Left forelimb (tissue), 1 donor: ENCODE results near the gene CCNB1.
A peak's percentile ranks its signal among the peaks of the same experiment; 100 is the strongest.
"Not testable (repeated sequence)": the region's sequence is repeated elsewhere in the genome, so short reads cannot be mapped to it uniquely, and the experiment has no call there.

Experiments used
- DNase-seq: peaks from one replicate; pipeline ENCODE4 v3.0.0-alpha.2; 2018; ENCODE audit warnings: low spot score

The CCNB1 gene

GRCh38 chr5:69166686-69167492, at the start of gene CCNB1:
TSS of gene CCNB1 (plus strand) at chr5:69167150. CDS start at chr5:69167263, 113 bp downstream.
- peak; percentile 98 for DNase-seq

- no peak for DNase-seq
Measured at GRCh38 chr5:69129413-69129812, 37.5 kb upstream of the CCNB1 start.

GRCh38 chr5:69130241-69130640, 36.7 kb upstream of the CCNB1 start:
- no peak for DNase-seq

GRCh38 chr5:69131304-69131703, 35.6 kb upstream of the CCNB1 start:
- DNase-seq: no peak

GRCh38 chr5:69134126-69134525, 32.8 kb upstream of the CCNB1 start:
- DNase-seq: no peak

GRCh38 chr5:69136293-69136692, 30.7 kb upstream of the CCNB1 start:
- no peak for DNase-seq

- not testable (repeated sequence) for DNase-seq
Measured at GRCh38 chr5:69137208-69137607, 29.7 kb upstream of the CCNB1 start.

- DNase-seq: no peak
Measured at GRCh38 chr5:69137807-69138206, 29.1 kb upstream of the CCNB1 start.

- no peak for DNase-seq
Measured at GRCh38 chr5:69138766-69139165, 28.2 kb upstream of the CCNB1 start.

- not testable (repeated sequence) for DNase-seq
Measured at GRCh38 chr5:69140239-69140638, 26.7 kb upstream of the CCNB1 start.

GRCh38 chr5:69140827-69141226, 26.1 kb upstream of the CCNB1 start:
- DNase-seq: no peak

GRCh38 chr5:69148576-69148975, 18.4 kb upstream of the CCNB1 start:
- DNase-seq: not testable (repeated sequence)

GRCh38 chr5:69148981-69149675, 17.8 kb upstream of the CCNB1 start:
- DNase-seq: no peak

GRCh38 chr5:69149676-69150010, 17.3 kb upstream of the CCNB1 start:
- no peak for DNase-seq

GRCh38 chr5:69152731-69153130, 14.2 kb upstream of the CCNB1 start:
- DNase-seq: no peak

GRCh38 chr5:69156456-69156855, 10.5 kb upstream of the CCNB1 start:
- no peak for DNase-seq

- DNase-seq: no peak
Measured at GRCh38 chr5:69158039-69158438, 8.9 kb upstream of the CCNB1 start.

GRCh38 chr5:69160651-69161050, 6.3 kb upstream of the CCNB1 start:
- no peak for DNase-seq

GRCh38 chr5:69167493-69167855, 524 bp downstream of the CCNB1 start:
- DNase-seq: no peak

GRCh38 chr5:69167929-69168328, 979 bp downstream of the CCNB1 start:
- DNase-seq: no peak

- no peak for DNase-seq
Measured at GRCh38 chr5:69170495-69170894, 3.5 kb downstream of the CCNB1 start.

GRCh38 chr5:69170969-69171368, 4.0 kb downstream of the CCNB1 start:
- DNase-seq: no peak

GRCh38 chr5:69181659-69182293, 14.8 kb downstream of the CCNB1 start:
- not testable (repeated sequence) for DNase-seq
